Left ventricle myocardium inferior (tissue), 1 donor: ENCODE data around the gene FGD4. TPM values are rescaled to one million over a fixed set of nuclear protein-coding genes. Genes with fewer than 3 reads are reported as not detected.

Source experiments
- DNase-seq: peaks from one replicate; pipeline ENCODE4 v3.0.0-alpha.2; 2020
- H3K27ac ChIP-seq: fragments of 200-600 bp; replicated peaks from 2 replicates; pipeline ENCODE4 v1.8.0; 2021
- H3K27me3 ChIP-seq: fragments of 200-600 bp; 2 replicates; pipeline ENCODE4 v1.8.0; 2021; ENCODE audit warnings: low read depth
- H3K36me3 ChIP-seq: fragments of 200-600 bp; 2 replicates; pipeline ENCODE4 v1.8.0; 2021
- H3K4me1 ChIP-seq: fragments of 200-600 bp; 2 replicates; pipeline ENCODE4 v1.8.0; 2021
- H3K4me3 ChIP-seq: fragments of 200-600 bp; 2 replicates; pipeline ENCODE4 v1.8.0; 2021; ENCODE audit warnings: mild to moderate bottlenecking, moderate library complexity
- H3K9me3 ChIP-seq: fragments of 200-600 bp; replicated peaks from 2 replicates; pipeline ENCODE4 v1.8.0; 2021
- CTCF ChIP-seq: fragments of 200-600 bp; IDR thresholded peaks from 2 replicates; pipeline ENCODE4 v1.8.0; 2021; ENCODE audit warnings: antibody characterized with exemption, mild to moderate bottlenecking, borderline replicate concordance
- intact Hi-C: fragments of 100-400 bp; cut with micrococcal nuclease; formaldehyde crosslinking; loops from one replicate; pipeline ENCODE4 v1.11.0; 2022
- total RNA-seq: library from RNA; stranded (reverse); fragmentation: NEBNext Ultra II Directional; extraction: Animal tissue kit (Norgen Biotek cat#: 25700); gene quantifications from one replicate; pipeline ENCODE4 v1.2.1, GENCODE V29; 2021
- donor health status: DM: no; HTN: yes; CAD: no; lungs with severe emphysema.

Gene FGD4
- total RNA-seq, 1 donor from 2014 or later = 30.5 TPM

GRCh38 chr12:32446316-32447119, 47.2 kb downstream of the FGD4 start:
- no peaks in the 10 kb centered on the region for H3K27me3 ChIP-seq
- TF ChIP-seq CTCF = no peak
- peak overlapping the region; percentile 7 for H3K4me3 ChIP-seq
- H3K36me3 ChIP-seq = no peaks in the 10 kb centered on the region
- no peak for DNase-seq
- peak overlapping the region; percentile 45 for H3K27ac ChIP-seq
- intact Hi-C loops = no loop called here
- no peaks in the 10 kb centered on the region for H3K9me3 ChIP-seq
- H3K4me1 ChIP-seq = peaks cover 46% of the 10 kb centered on the region

GRCh38 chr12:32448586-32448985, 49.2 kb downstream of the FGD4 start:
- H3K4me3 ChIP-seq = no peak overlapping the region
- H3K36me3 ChIP-seq = no peaks in the 10 kb centered on the region
- no peak for DNase-seq
- no peak for TF ChIP-seq CTCF
- no peaks in the 10 kb centered on the region for H3K9me3 ChIP-seq
- peaks cover 61% of the 10 kb centered on the region for H3K4me1 ChIP-seq
- intact Hi-C loops = no loop called here
- no peaks in the 10 kb centered on the region for H3K27me3 ChIP-seq
- no peak overlapping the region for H3K27ac ChIP-seq

GRCh38 chr12:32450363-32450762, 51.0 kb downstream of the FGD4 start:
- Histone ChIP-seq H3K4me3 (no peak overlapping the region), H3K9me3 (no peaks in the 10 kb centered on the region), H3K27me3 (no peaks in the 10 kb centered on the region), H3K4me1 (peaks cover 66% of the 10 kb centered on the region), H3K27ac (peak overlapping the region; percentile 67), H3K36me3 (no peaks in the 10 kb centered on the region)
- DNase-seq = no peak
- TF ChIP-seq CTCF = no peak
- intact Hi-C loops = loop anchor here (10.0 kb wide), 1 partner anchor 84 kb away; no protein-coding TSS in a partner anchor

GRCh38 chr12:32450768-32451167, 51.4 kb downstream of the FGD4 start:
- Histone ChIP-seq H3K36me3 (no peaks in the 10 kb centered on the region), H3K27ac (peak overlapping the region; percentile 67), H3K4me1 (peaks cover 65% of the 10 kb centered on the region), H3K4me3 (no peak overlapping the region), H3K9me3 (no peaks in the 10 kb centered on the region), H3K27me3 (no peaks in the 10 kb centered on the region)
- DNase-seq = no peak
- no peak for TF ChIP-seq CTCF
- intact Hi-C loops = loop anchor here (10.0 kb wide), 1 partner anchor 84 kb away; no protein-coding TSS in a partner anchor

GRCh38 chr12:32451816-32452215, 52.5 kb downstream of the FGD4 start:
- no peaks in the 10 kb centered on the region for H3K27me3 ChIP-seq
- H3K4me1 ChIP-seq = peaks cover 65% of the 10 kb centered on the region
- H3K36me3 ChIP-seq = no peaks in the 10 kb centered on the region
- no peak for TF ChIP-seq CTCF
- H3K9me3 ChIP-seq = no peaks in the 10 kb centered on the region
- no peak for DNase-seq
- H3K27ac ChIP-seq = peak overlapping the region; percentile 67
- intact Hi-C loops = loop anchor here (10.0 kb wide), 1 partner anchor 83 kb away; no protein-coding TSS in a partner anchor
- peak overlapping the region; percentile 27 for H3K4me3 ChIP-seq
